ENCODE data around the gene NFYC. TPM values are rescaled to one million over a fixed set of nuclear protein-coding genes. Genes with fewer than 3 reads are reported as not detected.

NFYC gene
- total RNA-seq, 1 experiment from 2014 or later: 63.3 TPM

DNA sequence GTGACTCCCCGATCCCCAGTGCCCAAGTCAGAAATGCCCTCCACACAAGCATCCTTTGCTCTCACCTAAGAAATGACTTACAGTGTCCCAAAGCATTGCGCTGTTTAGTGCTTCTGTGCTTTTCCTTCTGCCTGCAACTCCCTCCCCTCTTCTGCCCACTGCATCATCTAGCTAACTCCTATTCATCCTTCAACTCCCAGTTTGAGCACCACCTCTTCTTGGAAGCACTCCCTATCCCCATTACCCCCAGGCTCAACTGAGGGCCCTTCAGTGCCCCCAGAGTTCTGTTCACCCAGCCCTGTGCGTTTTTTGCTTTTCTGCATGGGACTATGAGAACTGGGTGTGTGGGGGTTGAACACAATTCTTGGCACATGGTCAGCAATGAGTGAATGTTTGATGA lies 102.1 kb downstream of the NFYC start:
- Histone ChIP-seq H3K9me3 (ENCODE audit: control insufficient read depth in 1 of 2, insufficient read depth in 1 of 2, low read depth in 1 of 2, low read length in 2 of 2) (no peaks in the 10 kb centered on the region), H3K4me1 (ENCODE audit: control insufficient read depth in 1 of 2, insufficient read depth in 2 of 2, low read length in 2 of 2) (no peaks in the 10 kb centered on the region), H2AFZ (ENCODE audit: low read depth, low read length, poor library complexity, severe bottlenecking) (no peak overlapping the region), H3K9me2 (ENCODE audit: insufficient read depth) (no peaks in the 10 kb centered on the region), H4K20me1 (ENCODE audit: insufficient read depth) (no peaks in the 10 kb centered on the region), H3K4me3 (replicated peaks in 1 of 2; ENCODE audit: low read depth in 1 of 2, low read length in 2 of 2) (no peak overlapping the region), H3K79me2 (ENCODE audit: insufficient read depth, low read length) (no peaks in the 10 kb centered on the region; the same call in 1 of the 2 replicates), H3K27me3 (ENCODE audit: insufficient read depth, low read length) (no peaks in the 10 kb centered on the region), H3K36me3 (ENCODE audit: control insufficient read depth in 1 of 2, insufficient read depth in 2 of 2, low read length in 2 of 2) (no peaks in the 10 kb centered on the region), H3K9ac (ENCODE audit: low read length) (no peak overlapping the region), H3K4me2 (ENCODE audit: low read length) (no peak overlapping the region), H3K27ac (ENCODE audit: low read depth, low read length) (no peak overlapping the region)
- ChIA-PET RAD21 (ENCODE audit: low non-redundant PET in 1 of 2, low total read pairs in 2 of 2, uncharacterized antibody in 2 of 2, unreplicated experiment in 2 of 2) (no interaction called here), POLR2A (no interaction called here), CTCF (no interaction called here)
- no TSS peak for BruUV-seq (replicated peaks)
- DNase-seq (ENCODE audit: low read depth, low spot score) (no peak), ATAC-seq (no peak)
- no peak for TF ChIP-seq FOSL1 (IDR thresholded peaks at IDR 0.05; ENCODE audit: low read depth)
- TF ChIP-seq JUND (IDR thresholded peaks at IDR 0.05): no peak
- TF ChIP-seq, protein P1, sequence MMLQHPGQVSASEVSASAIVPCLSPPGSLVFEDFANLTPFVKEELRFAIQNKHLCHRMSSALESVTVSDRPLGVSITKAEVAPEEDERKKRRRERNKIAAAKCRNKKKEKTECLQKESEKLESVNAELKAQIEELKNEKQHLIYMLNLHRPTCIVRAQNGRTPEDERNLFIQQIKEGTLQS (IDR thresholded peaks at IDR 0.05): no peak
- TF ChIP-seq, protein P2, sequence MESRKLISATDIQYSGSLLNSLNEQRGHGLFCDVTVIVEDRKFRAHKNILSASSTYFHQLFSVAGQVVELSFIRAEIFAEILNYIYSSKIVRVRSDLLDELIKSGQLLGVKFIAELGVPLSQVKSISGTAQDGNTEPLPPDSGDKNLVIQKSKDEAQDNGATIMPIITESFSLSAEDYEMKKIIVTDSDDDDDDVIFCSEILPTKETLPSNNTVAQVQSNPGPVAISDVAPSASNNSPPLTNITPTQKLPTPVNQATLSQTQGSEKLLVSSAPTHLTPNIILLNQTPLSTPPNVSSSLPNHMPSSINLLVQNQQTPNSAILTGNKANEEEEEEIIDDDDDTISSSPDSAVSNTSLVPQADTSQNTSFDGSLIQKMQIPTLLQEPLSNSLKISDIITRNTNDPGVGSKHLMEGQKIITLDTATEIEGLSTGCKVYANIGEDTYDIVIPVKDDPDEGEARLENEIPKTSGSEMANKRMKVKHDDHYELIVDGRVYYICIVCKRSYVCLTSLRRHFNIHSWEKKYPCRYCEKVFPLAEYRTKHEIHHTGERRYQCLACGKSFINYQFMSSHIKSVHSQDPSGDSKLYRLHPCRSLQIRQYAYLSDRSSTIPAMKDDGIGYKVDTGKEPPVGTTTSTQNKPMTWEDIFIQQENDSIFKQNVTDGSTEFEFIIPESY (IDR thresholded peaks at IDR 0.05; ENCODE audit: extremely low read depth, insufficient replicate concordance, low read length): no peak
- TF ChIP-seq, protein P3, sequence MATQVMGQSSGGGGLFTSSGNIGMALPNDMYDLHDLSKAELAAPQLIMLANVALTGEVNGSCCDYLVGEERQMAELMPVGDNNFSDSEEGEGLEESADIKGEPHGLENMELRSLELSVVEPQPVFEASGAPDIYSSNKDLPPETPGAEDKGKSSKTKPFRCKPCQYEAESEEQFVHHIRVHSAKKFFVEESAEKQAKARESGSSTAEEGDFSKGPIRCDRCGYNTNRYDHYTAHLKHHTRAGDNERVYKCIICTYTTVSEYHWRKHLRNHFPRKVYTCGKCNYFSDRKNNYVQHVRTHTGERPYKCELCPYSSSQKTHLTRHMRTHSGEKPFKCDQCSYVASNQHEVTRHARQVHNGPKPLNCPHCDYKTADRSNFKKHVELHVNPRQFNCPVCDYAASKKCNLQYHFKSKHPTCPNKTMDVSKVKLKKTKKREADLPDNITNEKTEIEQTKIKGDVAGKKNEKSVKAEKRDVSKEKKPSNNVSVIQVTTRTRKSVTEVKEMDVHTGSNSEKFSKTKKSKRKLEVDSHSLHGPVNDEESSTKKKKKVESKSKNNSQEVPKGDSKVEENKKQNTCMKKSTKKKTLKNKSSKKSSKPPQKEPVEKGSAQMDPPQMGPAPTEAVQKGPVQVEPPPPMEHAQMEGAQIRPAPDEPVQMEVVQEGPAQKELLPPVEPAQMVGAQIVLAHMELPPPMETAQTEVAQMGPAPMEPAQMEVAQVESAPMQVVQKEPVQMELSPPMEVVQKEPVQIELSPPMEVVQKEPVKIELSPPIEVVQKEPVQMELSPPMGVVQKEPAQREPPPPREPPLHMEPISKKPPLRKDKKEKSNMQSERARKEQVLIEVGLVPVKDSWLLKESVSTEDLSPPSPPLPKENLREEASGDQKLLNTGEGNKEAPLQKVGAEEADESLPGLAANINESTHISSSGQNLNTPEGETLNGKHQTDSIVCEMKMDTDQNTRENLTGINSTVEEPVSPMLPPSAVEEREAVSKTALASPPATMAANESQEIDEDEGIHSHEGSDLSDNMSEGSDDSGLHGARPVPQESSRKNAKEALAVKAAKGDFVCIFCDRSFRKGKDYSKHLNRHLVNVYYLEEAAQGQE (IDR thresholded peaks at IDR 0.05; ENCODE audit: low read depth): no peak
- no peak for TF ChIP-seq YY1 (IDR thresholded peaks at IDR 0.05; ENCODE audit: extremely low read depth, insufficient replicate concordance, low read depth, low read length)
- TF ChIP-seq, protein P4, sequence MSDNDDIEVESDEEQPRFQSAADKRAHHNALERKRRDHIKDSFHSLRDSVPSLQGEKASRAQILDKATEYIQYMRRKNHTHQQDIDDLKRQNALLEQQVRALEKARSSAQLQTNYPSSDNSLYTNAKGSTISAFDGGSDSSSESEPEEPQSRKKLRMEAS (IDR thresholded peaks at IDR 0.05): no peak
- TF ChIP-seq POLR2A (IDR thresholded peaks at IDR 0.05; ENCODE audit: borderline replicate concordance, extremely low read depth, insufficient read depth, insufficient read length): no peak
- TF ChIP-seq ZNF274 (IDR thresholded peaks at IDR 0.05; ENCODE audit: low read depth, low read length): no peak
- no peak for TF ChIP-seq RAD21 (IDR thresholded peaks at IDR 0.05; ENCODE audit: low read depth)
- no peak for TF ChIP-seq EGR1 (IDR thresholded peaks at IDR 0.05; ENCODE audit: low read depth)
- TF ChIP-seq SIN3A (IDR thresholded peaks at IDR 0.05; ENCODE audit: low read depth): no peak
- intact Hi-C loops (cut with micrococcal nuclease): no loop called here
